Peyer's patch (tissue), 4 donors: ENCODE data around the gene TOP1.

Experiments
- POLR2A ChIP-seq, 2 donors: fragments of 450-650 bp; IDR thresholded peaks; one replicate each; pipeline ENCODE4 v1.5.1; 2017; ENCODE audit warnings: antibody characterized with exemption in 2 of 2, mild to moderate bottlenecking in 2 of 2, moderate library complexity in 2 of 2
- TF ChIP-seq, protein P1 (sequence below), 6 experiments: fragments of 450-650 bp in 4 of 6; fragments of 200-600 bp in 2 of 6; sonication (generic) in 1 of 6; IDR thresholded peaks; one replicate each; pipeline ENCODE4 v1.5.1; 2017 to 2019; ENCODE audit warnings: antibody characterized with exemption in 6 of 6, mild to moderate bottlenecking in 3 of 6, moderate library complexity in 1 of 6

DNA sequence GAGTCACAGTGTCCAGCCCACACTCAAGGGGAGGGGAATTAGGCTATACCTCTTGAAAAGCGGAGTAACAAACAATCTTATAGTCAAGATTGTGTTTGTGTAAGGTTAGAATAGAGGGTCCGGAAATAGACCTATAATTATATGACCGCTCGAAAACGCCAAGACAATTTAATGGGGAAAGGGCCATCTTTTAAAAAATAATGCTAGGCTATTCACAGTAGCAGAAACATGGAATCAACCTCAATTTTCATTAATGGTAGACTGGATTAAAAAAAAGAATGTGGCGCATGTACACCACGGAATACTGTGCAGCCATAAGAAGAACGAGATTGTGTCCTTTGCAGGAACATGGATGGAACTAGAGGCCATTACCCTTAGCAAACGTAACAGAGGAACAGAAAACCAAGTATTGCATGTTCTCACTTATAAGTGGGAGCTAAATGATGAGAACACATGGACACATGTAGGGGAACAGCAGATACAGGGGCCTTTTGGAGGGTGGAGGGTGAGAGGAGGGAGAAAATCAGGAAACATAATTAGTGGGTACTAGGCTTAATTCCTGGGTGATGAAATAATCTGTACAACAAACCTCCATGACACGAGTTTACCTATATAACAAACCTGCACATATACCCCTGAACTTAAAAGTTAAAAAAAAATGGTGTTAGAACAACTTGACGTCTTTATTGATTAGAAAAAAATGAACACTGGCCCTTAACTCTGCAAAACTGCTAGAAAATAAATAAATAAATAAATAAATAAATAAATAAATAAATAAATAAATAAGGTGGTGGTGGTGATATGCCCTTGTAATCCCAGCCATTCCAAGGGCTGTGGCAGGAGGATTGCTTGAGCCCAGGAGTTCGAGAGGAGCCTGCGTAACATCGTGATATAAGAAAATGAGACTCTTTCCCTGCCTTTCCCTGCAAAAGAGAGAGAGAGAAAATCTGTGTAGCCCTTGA is 30.3 kb downstream of the TOP1 start:
- TF ChIP-seq, protein P1, sequence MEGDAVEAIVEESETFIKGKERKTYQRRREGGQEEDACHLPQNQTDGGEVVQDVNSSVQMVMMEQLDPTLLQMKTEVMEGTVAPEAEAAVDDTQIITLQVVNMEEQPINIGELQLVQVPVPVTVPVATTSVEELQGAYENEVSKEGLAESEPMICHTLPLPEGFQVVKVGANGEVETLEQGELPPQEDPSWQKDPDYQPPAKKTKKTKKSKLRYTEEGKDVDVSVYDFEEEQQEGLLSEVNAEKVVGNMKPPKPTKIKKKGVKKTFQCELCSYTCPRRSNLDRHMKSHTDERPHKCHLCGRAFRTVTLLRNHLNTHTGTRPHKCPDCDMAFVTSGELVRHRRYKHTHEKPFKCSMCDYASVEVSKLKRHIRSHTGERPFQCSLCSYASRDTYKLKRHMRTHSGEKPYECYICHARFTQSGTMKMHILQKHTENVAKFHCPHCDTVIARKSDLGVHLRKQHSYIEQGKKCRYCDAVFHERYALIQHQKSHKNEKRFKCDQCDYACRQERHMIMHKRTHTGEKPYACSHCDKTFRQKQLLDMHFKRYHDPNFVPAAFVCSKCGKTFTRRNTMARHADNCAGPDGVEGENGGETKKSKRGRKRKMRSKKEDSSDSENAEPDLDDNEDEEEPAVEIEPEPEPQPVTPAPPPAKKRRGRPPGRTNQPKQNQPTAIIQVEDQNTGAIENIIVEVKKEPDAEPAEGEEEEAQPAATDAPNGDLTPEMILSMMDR (IDR thresholded peaks at IDR 0.05), result no peak
- TF ChIP-seq POLR2A (IDR thresholded peaks at IDR 0.05), result no peak
